T-cell (primary cell): ENCODE measurements around the gene IFTAP. TPM values are rescaled to one million over a fixed set of nuclear protein-coding genes. Genes with fewer than 3 reads are reported as not detected.
A peak's percentile ranks its signal among the peaks of the same experiment; 100 is the strongest.

Source experiments
- ATAC-seq, 4 experiments: fragments of 200-7000 bp in 3 of 4; fragments of 150-1000 bp in 1 of 4; cut with Tn5 transposase; replicated peaks in 1 of 4; 1 replicate in 3 of 4; 2 replicates in 1 of 4; pipeline ENCODE4 v1.10.0; 2021; ENCODE audit warnings: moderate library complexity in 3 of 4, mild to moderate bottlenecking in 2 of 4, moderate number of reproducible peaks in 1 of 4
- CTCF ChIA-PET, 2 donors: fragments of 300-600 bp; sonication (Branson Sonifier 250); formaldehyde crosslinking; loops; one replicate each; lab custom pipeline; 2022; ENCODE audit warnings: antibody characterized with exemption in 2 of 2; lab: Charles Lee
- POLR2A ChIA-PET, 2 donors: fragments of 300-600 bp; sonication (Branson Sonifier 250); formaldehyde crosslinking; loops; one replicate each; lab custom pipeline; 2022; ENCODE audit warnings: antibody characterized with exemption in 2 of 2; lab: Charles Lee
- DNase-seq, 35 experiments: peaks; one replicate each; pipeline versions ENCODE4 v3.0.0 to v3.0.0-alpha.2; 2013 to 2023
- H3K27ac ChIP-seq: one replicate; pipeline ENCODE4 v1.5.1; 2013; ENCODE audit warnings: low read length
- H3K27me3 ChIP-seq, 2 experiments: replicated peaks in 1 of 2; 1 replicate in 1 of 2; 2 replicates in 1 of 2; pipeline versions ENCODE4 v1.6.1 to v1.7.0; 2013; ENCODE audit warnings: low read length in 1 of 2, mixed read lengths in 1 of 2; ENCODE audit not compliant: control insufficient read depth in 2 of 2, insufficient read depth in 2 of 2; ENCODE audit errors: extremely low read depth in 1 of 2
- H3K36me3 ChIP-seq, 2 donors: 1 replicate in 1 of 2; 2 replicates in 1 of 2; pipeline versions ENCODE4 v1.6.1 to v1.7.0; 2013; ENCODE audit warnings: low read length in 1 of 2; ENCODE audit not compliant: control insufficient read depth in 2 of 2, insufficient read depth in 1 of 2; ENCODE audit errors: extremely low read depth in 1 of 2
- H3K4me1 ChIP-seq, 2 experiments: 1 replicate in 1 of 2; 2 replicates in 1 of 2; pipeline versions ENCODE4 v1.6.1 to v1.7.0; 2013; ENCODE audit warnings: low read length in 2 of 2, mixed read lengths in 1 of 2; ENCODE audit not compliant: insufficient read depth in 2 of 2, control insufficient read depth in 1 of 2; ENCODE audit errors: extremely low read depth in 1 of 2
- H3K4me3 ChIP-seq, 2 donors: 1 replicate in 1 of 2; 2 replicates in 1 of 2; pipeline versions ENCODE4 v1.5.1 to v1.7.0; 2013; ENCODE audit warnings: mild to moderate bottlenecking in 2 of 2, low read length in 1 of 2, moderate library complexity in 1 of 2; ENCODE audit not compliant: control insufficient read depth in 1 of 2; ENCODE audit errors: extremely low read depth in 1 of 2
- H3K9me3 ChIP-seq: 2 replicates; pipeline ENCODE4 v1.7.0; 2013
- H3K27ac Mint-ChIP-seq, 2 donors: one replicate each; pipeline ENCODE4 v1.8.0; 2020 to 2021; ENCODE audit warnings: mild to moderate bottlenecking in 2 of 2, mixed read lengths in 2 of 2
- H3K27me3 Mint-ChIP-seq, 2 donors: one replicate each; pipeline ENCODE4 v1.8.0; 2021 to 2022; ENCODE audit warnings: mixed read lengths in 2 of 2
- H3K36me3 Mint-ChIP-seq: one replicate; pipeline ENCODE4 v1.8.0; 2021; ENCODE audit warnings: mixed read lengths
- H3K4me1 Mint-ChIP-seq, 3 donors: one replicate each; pipeline ENCODE4 v1.8.0; 2020 to 2022; ENCODE audit warnings: mixed read lengths in 3 of 3, mild to moderate bottlenecking in 1 of 3
- H3K4me3 Mint-ChIP-seq, 3 donors: one replicate each; pipeline ENCODE4 v1.8.0; 2020 to 2022; ENCODE audit warnings: mild to moderate bottlenecking in 3 of 3, mixed read lengths in 3 of 3, moderate library complexity in 3 of 3
- H3K9me3 Mint-ChIP-seq, 3 donors: one replicate each; pipeline ENCODE4 v1.8.0; 2020 to 2022; ENCODE audit warnings: mixed read lengths in 3 of 3
- WGBS: methylation state at CpG from one replicate; pipeline ENCODE4 v1.1.5; 2013; ENCODE audit warnings: missing lambda C conversion rate; ENCODE audit not compliant: insufficient coverage; 5-methylcytosine and 5-hydroxymethylcytosine counted together
- total RNA-seq, 35 experiments: library from RNA in 6 of 35; stranded (reverse) in 6 of 35; fragments of 120-200 nt in 1 of 35; gene quantifications; one replicate each; pipeline versions ENCODE4 v1.2.1 to v1.2.4 and lab custom pipeline; 2013 to 2026

IFTAP gene
- total RNA-seq, 5 donors from 2014 or later (not counting 1 experiment from before 2014, with no cell fraction given) = 0.59 to 1.5 (median 1.0) TPM

GRCh38 chr11:36684840-36685801 is 90.8 kb downstream of the IFTAP start:
- no peak overlapping the region for H3K27ac ChIP-seq
- Mint-ChIP-seq H3K4me1 (peaks cover 7 to 18% (median 11%) of the 10 kb centered on the region in 3 donors), H3K36me3 (no peaks in the 10 kb centered on the region), H3K4me3 (no peak overlapping the region), H3K27me3 (peaks cover 52 to 59% of the 10 kb centered on the region in 2 donors), H3K9me3 (peaks cover 0 to 9% (median 2%) of the 10 kb centered on the region in 3 donors), H3K27ac (no peak overlapping the region)
- H3K27me3 ChIP-seq = peaks cover 7 to 16% of the 10 kb centered on the region in 2 experiments
- H3K4me1 ChIP-seq = peaks cover 6 to 15% of the 10 kb centered on the region in 2 experiments
- WGBS = 0% methylated on average over 3 of the region's 12 CpGs
- no peaks in the 10 kb centered on the region for H3K9me3 ChIP-seq
- DNase-seq (peak in 32 of 35 experiments; percentile 5 to 71 (median 31)), ATAC-seq (peak; percentile 54 to 98 (median 73))
- no peaks in the 10 kb centered on the region for H3K36me3 ChIP-seq
- peak overlapping the region in 1 of 2 donors; percentile 32 for H3K4me3 ChIP-seq
- POLR2A ChIA-PET = no interaction called here
- CTCF ChIA-PET = interaction anchor here (0.6 to 1.0 kb wide), 2 partner anchors 11 to 62 kb away, joined by 3 to 4 read pairs; no protein-coding TSS in a partner anchor

DNA sequence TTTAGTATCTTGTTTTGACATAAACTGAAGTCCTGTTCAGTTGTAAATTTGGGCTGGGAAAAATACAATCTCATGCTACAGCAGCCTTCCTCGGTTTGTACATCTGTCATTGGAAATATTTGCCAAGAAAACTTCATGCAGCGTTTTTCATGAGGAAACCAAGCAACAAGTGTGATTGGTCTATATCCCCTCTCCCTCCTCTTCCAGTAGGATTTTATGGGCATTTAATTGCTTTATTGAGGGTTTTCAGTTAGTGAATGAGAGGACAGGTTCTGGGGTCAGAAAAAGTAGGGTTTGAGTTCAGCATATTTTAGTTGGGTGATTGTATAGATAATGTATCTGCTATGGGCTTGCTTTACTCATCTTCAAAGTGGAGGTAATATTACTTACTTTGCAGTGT is 93.8 kb downstream of the IFTAP start:
- Mint-ChIP-seq H3K36me3 (no peaks in the 10 kb centered on the region), H3K4me1 (peaks cover 7 to 18% (median 11%) of the 10 kb centered on the region in 3 donors), H3K27me3 (peaks cover 42 to 48% of the 10 kb centered on the region in 2 donors), H3K9me3 (peaks cover 0 to 5% (median 0%) of the 10 kb centered on the region in 3 donors), H3K4me3 (no peak overlapping the region), H3K27ac (no peak overlapping the region)
- peaks cover 7 to 12% of the 10 kb centered on the region in 2 experiments for H3K27me3 ChIP-seq
- ATAC-seq (no peak), DNase-seq (no peak)
- H3K27ac ChIP-seq = no peak overlapping the region
- POLR2A ChIA-PET = no interaction called here
- no peaks in the 10 kb centered on the region for H3K36me3 ChIP-seq
- H3K9me3 ChIP-seq = no peaks in the 10 kb centered on the region
- CTCF ChIA-PET = no interaction called here
- H3K4me3 ChIP-seq = no peak overlapping the region
- WGBS = no CpG with 5 or more reads among the region's 2 CpGs
- peaks cover 6 to 15% of the 10 kb centered on the region in 2 experiments for H3K4me1 ChIP-seq

GRCh38 chr11:36688571-36689291 is 94.4 kb downstream of the IFTAP start:
- peaks cover 6 to 17% of the 10 kb centered on the region in 2 experiments for H3K4me1 ChIP-seq
- H3K27ac ChIP-seq = no peak overlapping the region
- Mint-ChIP-seq H3K27me3 (peaks cover 44 to 47% of the 10 kb centered on the region in 2 donors), H3K4me1 (peaks cover 7 to 18% (median 11%) of the 10 kb centered on the region in 3 donors), H3K9me3 (peaks cover 0 to 5% (median 0%) of the 10 kb centered on the region in 3 donors), H3K36me3 (no peaks in the 10 kb centered on the region), H3K27ac (no peak overlapping the region), H3K4me3 (no peak overlapping the region)
- ChIA-PET POLR2A (no interaction called here), CTCF (no interaction called here)
- DNase-seq = no peak
- WGBS = 33% methylated on average over 4 of the region's 7 CpGs
- no peak overlapping the region for H3K4me3 ChIP-seq
- peaks cover 7 to 12% of the 10 kb centered on the region in 2 experiments for H3K27me3 ChIP-seq
- no peaks in the 10 kb centered on the region for H3K9me3 ChIP-seq
- no peak for ATAC-seq
- H3K36me3 ChIP-seq = no peaks in the 10 kb centered on the region

DNA sequence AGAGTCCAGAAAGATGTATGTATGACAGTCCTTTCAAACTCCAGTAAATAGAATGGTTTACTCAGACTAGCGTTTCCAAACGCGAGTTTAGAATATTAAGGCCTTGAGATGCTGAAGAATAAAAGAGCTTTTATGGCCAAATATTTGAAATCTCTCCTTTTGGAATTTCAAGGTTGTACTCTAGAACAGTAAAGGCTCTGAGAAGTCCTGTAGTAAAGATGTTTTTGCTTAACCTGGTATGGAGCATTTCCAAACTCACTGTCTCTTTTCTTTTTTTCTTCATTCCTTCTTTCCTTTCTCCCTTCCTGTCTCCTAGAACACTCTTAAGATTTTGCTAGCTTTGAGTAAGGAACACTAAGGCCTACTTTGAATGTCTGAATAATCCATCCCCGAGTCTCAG is 95.1 kb downstream of the IFTAP start:
- CTCF ChIA-PET = no interaction called here
- Mint-ChIP-seq H3K27me3 (peaks cover 42 to 44% of the 10 kb centered on the region in 2 donors), H3K4me1 (peaks cover 5 to 14% (median 10%) of the 10 kb centered on the region in 3 donors), H3K9me3 (peaks cover 0 to 5% (median 0%) of the 10 kb centered on the region in 3 donors), H3K4me3 (no peak overlapping the region), H3K27ac (no peak overlapping the region), H3K36me3 (no peaks in the 10 kb centered on the region)
- POLR2A ChIA-PET = no interaction called here
- H3K27me3 ChIP-seq = peaks cover 7 to 16% of the 10 kb centered on the region in 2 experiments
- H3K9me3 ChIP-seq = no peaks in the 10 kb centered on the region
- WGBS = no CpG with 5 or more reads among the region's 4 CpGs
- no peak for ATAC-seq
- no peak overlapping the region for H3K4me3 ChIP-seq
- DNase-seq = no peak
- no peaks in the 10 kb centered on the region for H3K36me3 ChIP-seq
- H3K27ac ChIP-seq = no peak overlapping the region
- peaks cover 6 to 15% of the 10 kb centered on the region in 2 experiments for H3K4me1 ChIP-seq

- peaks cover 3 to 13% of the 10 kb centered on the region in 2 experiments for H3K27me3 ChIP-seq
- ChIA-PET CTCF (no interaction called here), POLR2A (no interaction called here)
- Mint-ChIP-seq H3K27ac (no peak overlapping the region), H3K27me3 (peaks cover 34 to 40% of the 10 kb centered on the region in 2 donors), H3K9me3 (no peaks in the 10 kb centered on the region), H3K4me1 (no peaks in the 10 kb centered on the region), H3K4me3 (no peak overlapping the region), H3K36me3 (no peaks in the 10 kb centered on the region)
- H3K9me3 ChIP-seq = no peaks in the 10 kb centered on the region
- H3K27ac ChIP-seq = no peak overlapping the region
- no peak overlapping the region for H3K4me3 ChIP-seq
- no peaks in the 10 kb centered on the region for H3K36me3 ChIP-seq
- WGBS = no CpG with 5 or more reads among the region's 1 CpG
- peaks cover 0 to 2% of the 10 kb centered on the region in 2 experiments for H3K4me1 ChIP-seq
- ATAC-seq = no peak
- no peak for DNase-seq
These were observed 98.4 kb downstream of the IFTAP start for GRCh38 chr11:36692704-36693103.
